ENCODE measurements around the gene RHOF. TPM values are rescaled to one million over a fixed set of nuclear protein-coding genes. Genes with fewer than 3 reads are reported as not detected.

The RHOF gene
- total RNA-seq, 1 experiment from 2014 or later, result 232 TPM

DNA sequence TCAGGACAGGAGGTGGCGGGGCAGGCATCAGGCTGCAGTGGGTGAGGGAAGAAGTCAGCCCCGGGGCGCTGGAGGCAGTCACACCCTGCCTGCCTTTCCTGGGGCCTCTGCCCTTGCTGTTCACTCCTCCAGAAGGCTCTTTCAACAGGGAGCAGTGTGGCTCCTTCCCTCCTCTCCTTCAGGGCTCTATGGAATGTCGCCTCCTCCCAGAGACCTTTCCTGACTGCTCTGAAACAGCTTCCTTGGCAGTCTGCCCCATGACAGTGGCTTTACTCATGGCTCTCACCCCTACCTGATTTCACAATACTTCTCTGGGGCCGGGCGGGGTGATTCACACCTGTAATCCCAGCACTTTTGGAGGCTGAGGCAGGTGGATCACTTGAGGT, 7.1 kb downstream of the RHOF start:
- peaks cover 4% of the 10 kb centered on the region for H3F3A ChIP-seq (ENCODE audit: low read length, unreplicated experiment)
- 0 out of 2 replicates have a peak, but pooled peaks cover 9% of the 10 kb centered on the region for H4K20me1 ChIP-seq (ENCODE audit: low read length)
- CTCF ChIA-PET, result no interaction called here
- POLR2A ChIA-PET (ENCODE audit: unreplicated experiment), result no interaction called here
- no peaks in the 10 kb centered on the region for H3K27me3 ChIP-seq (ENCODE audit: low read length)
- DNase-seq (peak; percentile 100), ATAC-seq (peak; percentile 72)
- H3K27ac ChIP-seq (ENCODE audit: low read length), result peak overlapping the region; percentile 88
- peak overlapping the region; percentile 17 for H3K4me2 ChIP-seq (ENCODE audit: low read length)
- peak overlapping the region; percentile 42 for H3K9ac ChIP-seq (ENCODE audit: low read length)
- peaks cover 84% of the 10 kb centered on the region for H3K4me1 ChIP-seq (ENCODE audit: insufficient read depth, low read length)
- peaks cover 23% of the 10 kb centered on the region; the same call in 1 of the 2 replicates for H3K36me3 ChIP-seq (ENCODE audit: low read depth, low read length)
- H3K9me3 ChIP-seq (ENCODE audit: low read length), result no peaks in the 10 kb centered on the region
- TF ChIP-seq, protein P1, sequence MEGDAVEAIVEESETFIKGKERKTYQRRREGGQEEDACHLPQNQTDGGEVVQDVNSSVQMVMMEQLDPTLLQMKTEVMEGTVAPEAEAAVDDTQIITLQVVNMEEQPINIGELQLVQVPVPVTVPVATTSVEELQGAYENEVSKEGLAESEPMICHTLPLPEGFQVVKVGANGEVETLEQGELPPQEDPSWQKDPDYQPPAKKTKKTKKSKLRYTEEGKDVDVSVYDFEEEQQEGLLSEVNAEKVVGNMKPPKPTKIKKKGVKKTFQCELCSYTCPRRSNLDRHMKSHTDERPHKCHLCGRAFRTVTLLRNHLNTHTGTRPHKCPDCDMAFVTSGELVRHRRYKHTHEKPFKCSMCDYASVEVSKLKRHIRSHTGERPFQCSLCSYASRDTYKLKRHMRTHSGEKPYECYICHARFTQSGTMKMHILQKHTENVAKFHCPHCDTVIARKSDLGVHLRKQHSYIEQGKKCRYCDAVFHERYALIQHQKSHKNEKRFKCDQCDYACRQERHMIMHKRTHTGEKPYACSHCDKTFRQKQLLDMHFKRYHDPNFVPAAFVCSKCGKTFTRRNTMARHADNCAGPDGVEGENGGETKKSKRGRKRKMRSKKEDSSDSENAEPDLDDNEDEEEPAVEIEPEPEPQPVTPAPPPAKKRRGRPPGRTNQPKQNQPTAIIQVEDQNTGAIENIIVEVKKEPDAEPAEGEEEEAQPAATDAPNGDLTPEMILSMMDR (conservative IDR thresholded peaks at IDR 0.05; ENCODE audit: low read depth, low read length), result peak; percentile 25; the same call in 1 of the 2 replicates
- no peak for TF ChIP-seq EZH2 (IDR thresholded peaks at IDR 0.05; ENCODE audit: low read length, unreplicated experiment)
- H3K79me2 ChIP-seq (ENCODE audit: low read length), result peaks cover 83% of the 10 kb centered on the region
- intact Hi-C loops (cut with micrococcal nuclease), result no loop called here
- no peaks in the 10 kb centered on the region for H3K9me2 ChIP-seq (replicated peaks; ENCODE audit: low read length)
- no peak overlapping the region for H2AFZ ChIP-seq (ENCODE audit: low read length)
- no TSS peak for BruUV-seq (replicated peaks)
- H3K4me3 ChIP-seq (ENCODE audit: low read length), result no peak overlapping the region

DNA sequence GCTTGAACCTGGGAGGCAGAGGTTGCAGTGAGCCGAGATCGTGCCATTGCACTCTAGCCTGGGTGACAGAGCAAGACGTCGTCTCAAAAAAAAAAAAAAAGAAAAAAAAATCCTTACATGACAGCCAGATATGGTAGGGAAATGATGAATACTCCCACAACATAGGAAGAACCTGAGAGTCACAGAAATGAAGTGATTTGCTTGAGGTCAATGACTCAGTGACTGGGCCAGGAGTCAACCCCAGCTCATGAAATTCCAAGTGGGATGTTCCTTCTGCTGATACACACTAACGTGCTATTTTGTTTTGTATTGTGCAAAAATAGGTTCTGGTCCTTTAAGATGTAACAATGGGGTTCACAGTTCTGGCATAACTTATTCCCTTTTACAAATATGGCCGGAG, 9.0 kb downstream of the RHOF start:
- H3K4me1 ChIP-seq (ENCODE audit: insufficient read depth, low read length), result peaks cover 64% of the 10 kb centered on the region
- no peaks in the 10 kb centered on the region for H3K9me3 ChIP-seq (ENCODE audit: low read length)
- peak overlapping the region; percentile 75 for H3K9ac ChIP-seq (ENCODE audit: low read length)
- no peaks in the 10 kb centered on the region for H3K9me2 ChIP-seq (replicated peaks; ENCODE audit: low read length)
- no peak overlapping the region for H2AFZ ChIP-seq (ENCODE audit: low read length)
- H3K4me3 ChIP-seq (ENCODE audit: low read length), result peak overlapping the region; percentile 15; the same call in 1 of the 2 replicates
- CTCF ChIA-PET, result interaction anchor here (0.5 to 1.8 kb wide), 5 partner anchors 10 to 110 kb away, joined by 4 to 13 read pairs (median 6); no protein-coding TSS in a partner anchor
- BruUV-seq (replicated peaks), result no TSS peak
- POLR2A ChIA-PET (ENCODE audit: unreplicated experiment), result interaction anchor here (0.6 to 0.7 kb wide), 6 partner anchors 18 to 208 kb away, joined by 3 to 5 read pairs (median 4); partner anchors contain the start of gene TMEM120B
- intact Hi-C loops (cut with micrococcal nuclease), result loop anchor here (1.0 kb wide), 1 partner anchor 10 kb away; no protein-coding TSS in a partner anchor
- DNase-seq (peak; percentile 98), ATAC-seq (peak; percentile 59)
- peaks cover 76% of the 10 kb centered on the region for H3K79me2 ChIP-seq (ENCODE audit: low read length)
- H3K4me2 ChIP-seq (ENCODE audit: low read length), result peak overlapping the region; percentile 62
- H3K27me3 ChIP-seq (ENCODE audit: low read length), result no peaks in the 10 kb centered on the region
- H3F3A ChIP-seq (ENCODE audit: low read length, unreplicated experiment), result peaks cover 4% of the 10 kb centered on the region
- TF ChIP-seq, protein P1 (conservative IDR thresholded peaks at IDR 0.05; ENCODE audit: low read depth, low read length), result no peak
- TF ChIP-seq EZH2 (IDR thresholded peaks at IDR 0.05; ENCODE audit: low read length, unreplicated experiment) (no peak), EZH2phosphoT487 (IDR thresholded peaks at IDR 0.05; ENCODE audit: borderline replicate concordance, low read length) (no peak)
- peaks cover 39% of the 10 kb centered on the region for H3K36me3 ChIP-seq (ENCODE audit: low read depth, low read length)
- peak overlapping the region; percentile 88 for H3K27ac ChIP-seq (ENCODE audit: low read length)
- 0 out of 2 replicates have a peak, but pooled peaks cover 10% of the 10 kb centered on the region for H4K20me1 ChIP-seq (ENCODE audit: low read length)

DNA sequence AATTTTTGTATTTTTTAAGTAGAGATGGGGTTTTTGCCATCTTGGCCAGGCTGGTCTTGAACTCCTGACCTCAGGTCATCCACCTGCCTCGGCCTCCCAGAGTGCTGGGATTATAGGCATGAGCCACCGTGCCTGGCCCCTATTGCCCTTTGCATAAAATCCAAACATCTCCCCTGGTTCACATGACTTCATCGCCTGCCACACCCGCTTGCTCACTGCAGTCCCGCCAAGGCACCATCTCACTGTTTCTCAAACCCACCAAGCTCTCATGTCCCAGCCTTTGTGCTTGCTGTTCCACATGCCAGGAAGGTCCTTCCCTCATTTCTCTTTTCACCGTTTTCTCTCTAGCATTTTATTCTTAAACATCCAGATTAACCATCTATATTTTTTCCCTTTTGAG, 9.7 kb downstream of the RHOF start:
- H3K79me2 ChIP-seq (ENCODE audit: low read length), result peaks cover 69% of the 10 kb centered on the region
- no TSS peak for BruUV-seq (replicated peaks)

More for the DNA sequence above, 9.7 kb downstream of the RHOF start:
- no peaks in the 10 kb centered on the region for H3K27me3 ChIP-seq (ENCODE audit: low read length)
- peak overlapping the region; percentile 88 for H3K27ac ChIP-seq (ENCODE audit: low read length)
- peak; percentile 69 for DNase-seq
- peaks cover 4% of the 10 kb centered on the region for H3F3A ChIP-seq (ENCODE audit: low read length, unreplicated experiment)
- peak overlapping the region; percentile 62 for H3K4me2 ChIP-seq (ENCODE audit: low read length)
- TF ChIP-seq EZH2phosphoT487 (IDR thresholded peaks at IDR 0.05; ENCODE audit: borderline replicate concordance, low read length), result no peak
- TF ChIP-seq EZH2 (IDR thresholded peaks at IDR 0.05; ENCODE audit: low read length, unreplicated experiment), result no peak
- TF ChIP-seq, protein P1 (conservative IDR thresholded peaks at IDR 0.05; ENCODE audit: low read depth, low read length), result no peak
- no peak for ATAC-seq
- ChIA-PET CTCF (interaction anchor here (1.8 kb wide), 1 partner anchor 11 kb away, joined by 13 read pairs; no protein-coding TSS in a partner anchor), POLR2A (ENCODE audit: unreplicated experiment) (no interaction called here)
- intact Hi-C loops (cut with micrococcal nuclease), result loop anchor here (1.0 kb wide), 1 partner anchor 11 kb away; no protein-coding TSS in a partner anchor
- 0 out of 2 replicates have a peak, but pooled peaks cover 10% of the 10 kb centered on the region for H4K20me1 ChIP-seq (ENCODE audit: low read length)
- H3K9ac ChIP-seq (ENCODE audit: low read length), result peak overlapping the region; percentile 75
- no peak overlapping the region for H2AFZ ChIP-seq (ENCODE audit: low read length)
- H3K36me3 ChIP-seq (ENCODE audit: low read depth, low read length), result peaks cover 46% of the 10 kb centered on the region
- H3K4me3 ChIP-seq (ENCODE audit: low read length), result peak overlapping the region; percentile 15; the same call in 1 of the 2 replicates
- no peaks in the 10 kb centered on the region for H3K9me2 ChIP-seq (replicated peaks; ENCODE audit: low read length)
- no peaks in the 10 kb centered on the region for H3K9me3 ChIP-seq (ENCODE audit: low read length)
- peaks cover 57% of the 10 kb centered on the region for H3K4me1 ChIP-seq (ENCODE audit: insufficient read depth, low read length)

All from PC-3 (cell line).